Activated naive CD8-positive, alpha-beta T cell treated with anti-CD3 and anti-CD28 coated beads, Interleukin-2, amount 50 U/mL, for 16 hours (primary cell): ENCODE data around the gene ABCA9.
"Not testable (repeated sequence)": the region's sequence is repeated elsewhere in the genome, so short reads cannot be mapped to it uniquely, and the experiment has no call there.

ENCODE experiments used
- DNase-seq: peaks from one replicate; pipeline ENCODE4 v3.0.0-alpha.2; 2020; ENCODE audit warnings: low read depth, low spot score

The ABCA9 gene

DNA sequence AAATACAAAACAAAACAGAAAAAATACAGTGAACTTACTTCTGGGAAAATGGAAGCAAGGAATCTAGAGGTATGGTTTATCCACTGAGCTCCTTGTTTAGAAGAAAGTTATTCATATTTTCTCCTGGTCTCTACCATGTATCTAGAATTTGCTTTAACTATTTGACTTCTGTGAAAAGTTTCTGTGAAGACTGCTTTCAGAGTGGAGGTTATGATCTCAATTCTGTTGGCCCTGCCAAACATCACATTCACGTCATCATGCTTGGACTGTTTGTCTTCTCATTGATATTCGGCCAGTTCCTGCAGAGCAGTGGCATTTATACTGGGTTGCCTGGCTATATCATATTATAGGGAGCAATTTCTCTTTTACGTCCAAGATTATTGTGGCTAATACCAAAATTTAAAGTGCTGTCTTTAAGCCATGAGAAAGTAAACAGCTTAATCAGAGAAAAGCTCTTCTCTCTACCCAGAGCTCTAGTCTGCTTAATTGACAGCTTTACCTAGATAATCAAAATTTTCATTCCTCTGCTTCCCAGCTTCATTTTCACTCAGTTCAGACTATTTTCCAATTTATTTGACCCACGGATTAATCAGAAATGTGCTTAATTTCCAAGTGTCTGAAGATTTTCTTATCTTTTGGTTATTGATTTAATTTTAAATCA, 105.4 kb downstream of the ABCA9 start, which contains the start of gene ABCA8:
Gene ABCA8, minus strand, starts transcription at position 212 of the 661 bp plus-strand sequence. CDS start 13,358 bp downstream, outside the sequence.
- DNase-seq, result no peak

DNA sequence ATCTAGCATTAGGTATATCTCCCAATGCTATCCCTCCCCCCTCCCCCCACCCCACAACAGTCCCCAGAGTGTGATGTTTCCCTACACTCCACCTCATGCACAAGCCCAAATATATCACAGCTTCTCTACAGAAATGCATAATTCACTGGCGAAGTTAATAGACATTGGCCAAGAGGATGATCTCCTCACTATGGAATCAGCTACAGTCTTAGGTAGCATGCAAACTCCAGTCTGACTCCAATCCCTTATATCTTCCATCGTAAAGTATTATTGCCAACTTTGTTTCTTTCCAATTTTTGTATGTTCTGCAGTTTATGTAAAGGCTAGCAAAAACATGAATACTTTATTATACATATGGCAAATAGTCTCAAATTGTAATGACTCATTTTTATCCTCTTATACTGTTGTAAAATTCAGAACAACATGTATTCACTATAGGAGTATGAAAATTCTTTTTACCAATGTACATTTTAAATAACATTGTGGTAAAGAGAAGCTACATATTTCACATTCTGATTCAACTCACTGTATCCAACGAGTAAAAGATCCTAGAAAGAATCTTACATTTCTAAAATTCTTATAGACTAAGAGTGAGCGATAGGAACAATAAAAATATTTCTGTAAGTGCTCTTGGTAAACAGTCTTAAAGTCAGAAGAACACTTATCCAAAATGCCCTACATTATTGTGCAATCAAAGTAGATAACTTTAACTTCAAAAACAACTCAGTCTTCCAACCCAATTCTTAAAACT, 106.4 kb downstream of the ABCA9 start:
- DNase-seq, result no peak

- no peak for DNase-seq
Measured at GRCh38 chr17:68953340-68953997, 107.3 kb downstream of the ABCA9 start.

DNA sequence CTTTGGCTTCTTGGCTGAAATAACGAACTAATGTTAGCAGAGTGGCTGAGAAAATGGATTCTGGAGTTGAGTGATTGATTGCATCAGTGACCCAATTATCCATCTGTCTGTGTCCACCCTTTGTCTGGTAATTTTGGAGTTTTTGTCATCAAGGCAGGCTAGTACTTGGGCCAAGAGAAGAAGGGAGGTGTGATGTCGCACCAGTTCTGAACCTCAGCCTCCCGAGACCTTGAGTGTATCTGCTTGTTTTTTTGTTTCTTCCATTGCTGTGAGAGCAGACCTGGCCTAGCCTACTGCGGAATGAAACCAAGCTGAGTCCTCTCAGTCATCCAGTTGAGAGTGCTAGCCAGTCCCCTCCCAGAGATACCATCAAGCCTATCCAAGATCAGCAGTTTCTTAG, 110.0 kb downstream of the ABCA9 start:
- no peak for DNase-seq

- not testable (repeated sequence) for DNase-seq
Measured at GRCh38 chr17:68947868-68948267, 112.9 kb downstream of the ABCA9 start.

DNA sequence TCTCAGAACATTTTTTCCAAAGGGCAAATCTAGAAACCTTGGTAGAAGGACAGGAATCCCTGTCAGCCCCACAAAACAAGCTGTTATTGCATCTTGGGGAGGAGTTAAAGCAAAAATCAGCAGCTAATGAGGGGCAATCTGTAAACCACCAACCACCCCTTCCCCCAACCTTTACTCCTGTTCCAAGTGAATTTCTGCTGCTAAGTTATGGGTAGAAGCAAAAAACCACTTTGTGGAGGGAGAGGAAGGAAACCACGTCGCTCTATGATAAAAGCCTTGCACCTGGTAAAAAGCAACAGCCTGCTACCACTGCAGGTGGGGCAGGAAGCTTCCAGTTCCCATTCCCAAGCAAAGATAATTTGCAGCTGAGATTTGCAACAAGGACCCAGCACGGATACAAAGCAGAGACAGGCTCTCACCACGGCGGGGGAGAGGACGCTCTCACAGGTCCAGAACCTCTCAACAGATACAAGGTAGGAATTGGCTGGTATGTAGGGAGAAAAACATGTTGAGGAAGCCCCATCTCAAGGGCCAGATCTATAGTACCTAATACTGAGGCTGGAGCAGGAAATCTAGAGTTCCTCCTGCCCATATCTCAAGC, 116.2 kb downstream of the ABCA9 start:
- DNase-seq, result no peak

DNA sequence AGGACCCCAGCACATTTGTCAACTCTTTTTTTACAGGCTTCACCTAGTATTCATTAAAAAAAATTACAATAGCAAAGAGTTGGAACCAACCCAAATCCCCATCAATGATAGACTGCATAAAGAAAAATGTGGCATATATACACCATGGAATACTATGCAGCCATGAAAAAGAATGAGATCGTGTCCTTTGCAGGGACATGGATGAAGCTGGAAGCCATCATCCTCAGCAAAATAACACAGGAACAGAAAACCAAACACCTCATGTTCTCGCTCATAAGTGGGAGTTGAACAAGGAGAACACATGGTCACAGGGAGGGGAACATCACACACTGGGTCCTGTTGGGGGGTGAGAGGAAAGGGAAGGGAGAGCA, 116.9 kb downstream of the ABCA9 start:
- DNase-seq, result not testable (repeated sequence)

DNA sequence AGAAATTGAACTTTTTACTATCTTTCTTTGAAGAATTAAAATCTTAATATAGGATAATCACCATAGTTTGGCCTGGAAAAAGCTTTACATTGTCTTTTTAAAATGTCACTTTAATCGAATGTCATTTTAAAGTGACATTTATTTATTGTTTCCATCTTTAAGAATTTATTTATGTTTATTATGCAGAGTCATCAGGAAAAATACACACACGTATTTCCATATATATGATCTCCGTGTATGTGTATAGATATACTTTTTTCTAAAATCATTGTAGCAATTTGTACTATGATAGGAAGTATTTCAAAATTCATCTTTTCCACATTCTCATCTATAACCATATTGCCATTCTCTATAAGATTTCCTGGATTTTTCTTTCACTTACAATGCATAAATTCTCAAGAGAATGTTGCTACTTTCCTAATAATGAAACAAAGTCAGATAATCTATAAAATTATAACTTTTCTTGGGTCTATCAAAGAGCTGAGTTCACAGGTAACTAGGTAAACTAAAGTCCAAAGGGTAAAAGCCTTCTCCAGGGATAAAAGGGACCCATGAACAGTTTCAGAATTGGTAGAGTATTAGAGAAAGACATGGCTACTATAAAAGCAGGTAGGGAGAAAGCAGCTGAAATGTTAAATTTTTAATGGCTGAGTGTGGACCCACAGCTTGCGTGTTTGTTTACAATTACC, 117.5 kb downstream of the ABCA9 start:
- no peak for DNase-seq

GRCh38 chr17:68942389-68942788, 118.3 kb downstream of the ABCA9 start:
- no peak for DNase-seq

- no peak for DNase-seq
Measured at GRCh38 chr17:68941761-68942160, 119.0 kb downstream of the ABCA9 start.

- no peak for DNase-seq
Measured at GRCh38 chr17:68939195-68939594, 121.5 kb downstream of the ABCA9 start.

DNA sequence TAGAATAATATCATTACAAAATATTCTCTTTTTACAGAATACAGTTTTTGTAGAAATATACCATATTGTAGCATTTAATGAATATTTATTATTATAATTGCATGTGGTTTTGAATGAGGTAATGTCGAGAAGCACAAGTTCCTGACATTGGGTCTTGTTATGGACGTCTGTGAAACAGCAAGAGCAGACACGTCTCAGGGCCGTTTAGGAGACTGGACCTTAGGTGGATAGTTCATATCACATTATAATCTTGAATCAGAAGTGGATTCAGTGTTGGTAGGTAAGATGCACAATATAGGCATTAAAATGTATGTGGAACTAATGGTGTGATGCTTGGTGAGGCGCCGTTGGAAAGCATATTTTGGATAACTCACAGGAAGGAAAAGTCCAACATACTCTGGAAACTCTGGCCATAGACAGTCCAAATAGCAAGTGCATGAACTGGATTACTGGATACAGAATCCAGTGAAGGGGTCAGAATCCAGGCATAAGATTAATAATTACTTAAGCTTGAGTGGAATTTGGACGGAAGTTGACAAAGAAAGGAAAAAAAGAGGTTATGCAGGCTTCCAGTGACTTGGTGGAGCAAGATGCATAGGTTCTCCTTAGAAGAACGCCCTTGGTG, 122.7 kb downstream of the ABCA9 start:
- DNase-seq, result no peak

DNA sequence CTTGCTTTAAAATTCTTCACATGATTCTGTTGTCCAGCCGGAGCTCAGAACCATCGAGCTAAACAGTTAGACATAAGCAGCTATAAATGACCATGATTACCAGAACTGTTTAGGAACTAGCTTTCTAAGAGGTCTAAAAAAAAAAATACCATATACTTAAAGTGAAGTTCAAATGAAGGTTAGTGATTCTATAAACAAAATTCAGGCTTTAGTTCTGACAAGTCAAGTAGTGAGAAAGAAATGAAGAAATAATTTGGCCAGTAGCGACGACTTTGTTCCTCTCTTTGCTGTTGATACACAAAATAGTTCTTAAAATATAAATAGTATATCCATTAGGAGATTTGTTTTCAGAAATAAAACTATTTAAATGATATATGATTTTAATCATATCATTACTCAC, 133.2 kb downstream of the ABCA9 start:
- DNase-seq, result no peak

GRCh38 chr17:68924793-68925720, 135.7 kb downstream of the ABCA9 start:
- DNase-seq, result no peak
